HG02943 (cell line): ENCODE data around the gene TSSK3.
A peak's percentile ranks its signal among the peaks of the same experiment; 100 is the strongest.

ENCODE experiments used
- ATAC-seq: cut with Tn5 transposase; IDR thresholded peaks from one replicate; pipeline ENCODE4 v1.9.1; 2021; ENCODE audit warnings: mild to moderate bottlenecking, low read depth, moderate library complexity; ENCODE audit not compliant: unreplicated experiment

Gene TSSK3

GRCh38 chr1:32358435-32358834 is 3.9 kb upstream of the TSSK3 start:
- ATAC-seq, result no peak

GRCh38 chr1:32361308-32361673 is 1.0 kb upstream of the TSSK3 start:
- ATAC-seq, result no peak

- ATAC-seq, result no peak
Observed at GRCh38 chr1:32361674-32362473, 465 bp upstream of the TSSK3 start.

- ATAC-seq, result no peak
Observed at GRCh38 chr1:32363713-32364112, 1.4 kb downstream of the TSSK3 start.

GRCh38 chr1:32364836-32365235 is 2.5 kb downstream of the TSSK3 start:
- no peak for ATAC-seq

GRCh38 chr1:32365445-32365844 is 3.1 kb downstream of the TSSK3 start:
- ATAC-seq, result no peak

DNA sequence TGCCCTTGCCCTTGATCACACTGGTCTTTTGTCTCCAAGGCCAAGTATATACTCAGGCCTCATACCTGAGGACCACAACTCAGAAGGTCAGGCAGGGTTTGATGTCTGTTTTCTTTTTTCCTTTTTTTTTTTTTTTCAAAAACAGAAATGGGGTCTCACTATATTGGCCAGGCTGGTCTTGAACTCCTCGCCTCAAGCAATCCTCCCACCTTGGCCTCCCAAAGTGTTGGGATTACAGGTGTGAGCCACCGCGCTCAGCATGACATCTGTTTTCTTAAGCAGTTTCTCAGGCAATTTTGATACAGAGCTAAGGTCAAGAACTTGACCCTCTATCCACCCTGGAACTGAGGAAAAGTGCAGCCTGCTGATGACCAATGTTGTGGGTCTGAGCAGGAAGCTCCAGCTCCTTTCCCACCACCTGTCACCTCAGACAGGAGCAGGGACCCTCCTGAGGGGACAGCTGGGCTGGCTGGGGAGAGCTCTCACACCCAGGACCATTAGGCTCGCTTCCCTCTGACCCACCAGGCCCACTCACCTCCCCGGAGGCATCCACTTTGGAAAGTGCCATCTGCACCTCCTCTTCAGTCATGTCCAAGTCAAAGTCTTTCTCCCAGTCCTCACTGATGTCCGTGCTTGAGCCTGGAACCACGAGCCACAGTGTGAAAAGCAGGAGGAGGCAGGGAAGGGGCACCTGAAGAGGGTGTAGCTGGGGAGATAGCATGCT is 5.7 kb downstream of the TSSK3 start:
- ATAC-seq, result no peak

- no peak for ATAC-seq
Observed at GRCh38 chr1:32372149-32372756, 9.9 kb downstream of the TSSK3 start.

- no peak for ATAC-seq
Observed at GRCh38 chr1:32373996-32374592, 11.8 kb downstream of the TSSK3 start.

DNA sequence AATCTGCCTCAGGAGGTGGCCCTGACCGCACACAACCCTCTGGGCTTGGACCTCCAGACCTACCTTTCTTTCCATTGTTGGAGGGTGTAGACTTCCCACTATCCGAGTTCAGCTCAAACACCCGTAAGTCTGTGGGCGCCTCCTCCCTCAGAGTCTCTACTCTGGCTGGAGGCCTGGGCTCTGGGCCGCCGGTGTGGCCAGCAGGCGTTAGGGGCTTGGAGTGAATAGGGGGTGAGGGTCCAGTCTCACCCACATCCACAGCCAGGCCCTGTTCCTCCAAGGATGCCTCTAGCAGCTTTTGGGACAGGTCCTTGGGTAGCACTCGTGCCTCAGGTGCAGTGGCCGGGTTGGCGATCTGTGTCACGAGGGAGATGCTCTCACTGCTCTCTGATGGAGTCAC is 13.9 kb downstream of the TSSK3 start:
- ATAC-seq, result no peak

- ATAC-seq, result no peak
Observed at GRCh38 chr1:32377541-32378220, 15.3 kb downstream of the TSSK3 start.

DNA sequence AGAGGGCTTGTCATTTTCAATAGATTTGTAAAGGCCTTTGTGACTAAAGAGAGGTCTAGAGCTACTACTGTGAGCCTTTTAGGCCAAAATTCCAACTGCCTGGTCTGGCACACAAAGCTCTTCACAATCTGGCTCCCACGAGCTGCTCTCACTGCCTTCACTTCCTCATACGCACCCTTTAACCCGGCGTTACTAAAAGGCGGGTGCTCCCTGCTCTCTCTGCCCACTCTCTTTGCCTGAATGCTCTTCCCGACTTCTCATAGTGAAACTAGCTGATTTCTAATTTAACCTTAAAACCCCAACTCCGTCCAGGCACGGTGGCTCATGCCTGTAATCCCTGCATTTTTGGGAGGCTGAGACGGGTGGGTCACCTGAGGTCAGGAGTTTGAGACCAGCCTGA is 17.7 kb downstream of the TSSK3 start:
- no peak for ATAC-seq

- ATAC-seq, result no peak
Observed at GRCh38 chr1:32386676-32387392, 24.5 kb downstream of the TSSK3 start.

- no peak for ATAC-seq
Observed at GRCh38 chr1:32388641-32389040, 26.3 kb downstream of the TSSK3 start.

DNA sequence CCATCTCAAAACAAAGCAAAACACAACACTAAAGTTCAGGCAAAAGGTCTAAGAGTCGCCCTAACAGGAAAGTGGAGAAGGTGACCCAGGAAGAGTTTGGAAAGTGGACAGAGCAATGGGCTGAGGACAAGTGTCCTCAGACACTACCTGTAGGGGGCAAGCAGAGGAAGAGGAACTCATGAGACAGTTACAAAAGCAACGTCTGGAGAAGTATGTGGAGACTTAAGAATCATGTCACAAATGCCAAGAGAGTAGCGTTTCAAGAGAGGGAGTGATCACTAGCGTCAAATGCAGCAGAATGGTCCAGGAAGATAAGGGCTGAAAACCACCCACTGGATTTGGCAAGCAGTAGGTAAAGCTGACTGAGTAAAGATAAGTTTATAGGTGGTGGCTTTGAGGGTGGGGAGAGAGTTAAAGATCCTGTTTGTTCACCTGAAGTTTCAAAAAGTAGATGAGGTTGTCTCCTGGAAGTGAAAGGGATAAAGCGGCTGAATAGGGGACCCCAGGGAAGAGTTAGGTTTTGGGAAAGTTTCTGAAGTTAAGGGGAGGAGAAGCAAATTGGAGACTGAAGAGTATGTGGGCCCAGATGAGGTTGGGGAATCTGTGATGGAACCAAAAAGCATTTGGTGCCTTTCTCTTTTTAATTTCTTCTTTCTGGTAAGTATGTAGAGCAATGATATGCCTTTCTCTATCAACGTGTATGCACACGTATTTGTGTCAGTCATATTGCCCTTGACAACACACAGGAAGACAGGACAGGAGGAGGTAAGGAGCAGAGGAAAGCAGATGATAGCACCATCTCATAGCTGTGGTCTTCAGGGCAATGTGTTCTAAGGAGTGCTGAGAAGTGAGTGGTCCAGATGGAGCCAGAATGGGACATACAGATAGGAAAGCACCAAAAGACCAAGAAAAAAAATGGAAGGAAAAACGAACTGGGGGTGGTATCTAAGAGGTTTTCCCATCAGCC is 28.8 kb downstream of the TSSK3 start:
- ATAC-seq, result no peak

DNA sequence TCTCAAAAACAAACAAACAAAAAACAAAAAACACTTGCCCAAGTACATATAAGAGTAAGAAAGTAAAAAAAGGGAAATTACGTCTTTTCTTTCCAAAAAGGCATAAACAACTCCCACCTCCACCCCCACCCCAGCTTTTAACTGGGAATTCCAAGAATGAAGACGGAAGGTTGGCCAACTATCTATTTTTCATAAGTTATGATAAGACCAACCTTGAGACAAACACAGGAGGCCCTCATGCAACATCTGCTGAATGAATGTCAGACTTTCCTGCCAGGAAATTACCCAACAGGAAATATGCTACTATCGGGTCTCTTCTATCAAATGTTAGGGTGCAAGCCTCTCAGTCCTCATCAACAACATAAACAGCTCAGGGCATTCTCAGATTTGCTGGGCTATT is 30.0 kb downstream of the TSSK3 start:
- ATAC-seq, result no peak

- no peak for ATAC-seq
Observed at GRCh38 chr1:32393136-32393535, 30.8 kb downstream of the TSSK3 start.

GRCh38 chr1:32393832-32394140 is 31.4 kb downstream of the TSSK3 start:
- peak; percentile 13 for ATAC-seq
